Liver (tissue), 9 donors: ENCODE measurements around the gene PRRG1. TPM values are rescaled to one million over a fixed set of nuclear protein-coding genes. Genes with fewer than 3 reads are reported as not detected.

ENCODE experiments used
- DNase-seq: peaks from one replicate; pipeline ENCODE4 v3.0.0-alpha.2; 2017; ENCODE audit warnings: low spot score
- H3K27ac ChIP-seq, 2 donors: one replicate each; pipeline ENCODE4 v1.7.0; 2013; ENCODE audit warnings: inconsistent platforms in 2 of 2, low read length in 2 of 2, control low read depth in 1 of 2, low read depth in 1 of 2, mild to moderate bottlenecking in 1 of 2
- H3K27me3 ChIP-seq, 4 donors: one replicate each; pipeline versions ENCODE4 v1.6.1 to v1.7.0; 2013; ENCODE audit warnings: low read length in 3 of 4, inconsistent platforms in 1 of 4, mild to moderate bottlenecking in 1 of 4, moderate library complexity in 1 of 4; ENCODE audit not compliant: control insufficient read depth in 4 of 4, insufficient read depth in 4 of 4
- H3K36me3 ChIP-seq, 4 donors: one replicate each; pipeline versions ENCODE4 v1.6.1 to v1.7.0; 2013; ENCODE audit warnings: low read length in 3 of 4, mild to moderate bottlenecking in 3 of 4, low read depth in 1 of 4, moderate library complexity in 1 of 4; ENCODE audit not compliant: control insufficient read depth in 4 of 4, insufficient read depth in 3 of 4
- H3K4me1 ChIP-seq, 4 donors: one replicate each; pipeline versions ENCODE4 v1.6.1 to v1.7.0; 2013; ENCODE audit warnings: low read length in 3 of 4, mild to moderate bottlenecking in 3 of 4, moderate library complexity in 1 of 4; ENCODE audit not compliant: control insufficient read depth in 4 of 4, insufficient read depth in 4 of 4
- H3K4me3 ChIP-seq, 3 donors: one replicate each; pipeline versions ENCODE4 v1.6.1 to v1.7.0; 2013; ENCODE audit warnings: low read length in 3 of 3, control low read depth in 1 of 3, low read depth in 1 of 3, mild to moderate bottlenecking in 1 of 3
- H3K9ac ChIP-seq, 2 donors: one replicate each; pipeline ENCODE4 v1.7.0; 2013; ENCODE audit warnings: low read length in 2 of 2, mild to moderate bottlenecking in 2 of 2, moderate library complexity in 2 of 2, control low read depth in 1 of 2, low read depth in 1 of 2
- H3K9me3 ChIP-seq, 4 donors: one replicate each; pipeline versions ENCODE4 v1.6.1 to v1.7.0; 2013; ENCODE audit warnings: low read length in 3 of 4; ENCODE audit not compliant: control insufficient read depth in 4 of 4
- EGR1 ChIP-seq, 2 donors: IDR thresholded peaks; 2 replicates each; pipeline ENCODE4 v1.6.1; 2016 to 2018; ENCODE audit warnings: antibody characterized with exemption in 2 of 2, low read depth in 2 of 2
- FOXA1 ChIP-seq: IDR thresholded peaks from 2 replicates; pipeline ENCODE4 v1.6.1; 2016; ENCODE audit warnings: antibody characterized with exemption
- FOXA2 ChIP-seq: IDR thresholded peaks from 2 replicates; pipeline ENCODE4 v1.6.1; 2016; ENCODE audit warnings: antibody characterized with exemption
- GABPA ChIP-seq, 2 donors: IDR thresholded peaks in 1 of 2; conservative IDR thresholded peaks in 1 of 2; 2 replicates each; pipeline ENCODE4 v1.6.1; 2016; ENCODE audit warnings: antibody characterized with exemption in 2 of 2, mild to moderate bottlenecking in 1 of 2, moderate library complexity in 1 of 2
- HNF4A ChIP-seq, 2 donors: conservative IDR thresholded peaks; 2 replicates each; pipeline ENCODE4 v1.6.1; 2016; ENCODE audit warnings: antibody characterized with exemption in 2 of 2, mild to moderate bottlenecking in 2 of 2
- HNF4G ChIP-seq: IDR thresholded peaks from 2 replicates; pipeline ENCODE4 v1.6.1; 2016; ENCODE audit warnings: antibody characterized with exemption
- RAD21 ChIP-seq, 2 donors: IDR thresholded peaks; 2 replicates each; pipeline ENCODE4 v1.6.1; 2016; ENCODE audit warnings: antibody characterized with exemption in 2 of 2, mild to moderate bottlenecking in 2 of 2
- RXRA ChIP-seq, 2 donors: IDR thresholded peaks; 2 replicates each; pipeline ENCODE4 v1.6.1; 2017 to 2018; ENCODE audit warnings: antibody characterized with exemption in 2 of 2, mild to moderate bottlenecking in 1 of 2
- SP1 ChIP-seq: IDR thresholded peaks from 2 replicates; pipeline ENCODE4 v1.6.1; 2018; ENCODE audit warnings: antibody characterized with exemption, mild to moderate bottlenecking
- TAF1 ChIP-seq: conservative IDR thresholded peaks from 2 replicates; pipeline ENCODE4 v1.6.1; 2016; ENCODE audit warnings: antibody characterized with exemption, mild to moderate bottlenecking
- YY1 ChIP-seq: IDR thresholded peaks from 2 replicates; pipeline ENCODE4 v1.6.1; 2016; ENCODE audit warnings: antibody characterized with exemption, mild to moderate bottlenecking
- WGBS: extraction: QIAGEN DNeasy Blood & Tissue Kit; methylation state at CpG from one replicate; pipeline ENCODE4 v1.1.7; 2013; 5-methylcytosine and 5-hydroxymethylcytosine counted together
- polyA plus RNA-seq, 2 donors: library from polyadenylated mRNA; stranded (reverse) in 1 of 2; unstranded in 1 of 2; fragments of 200-250 nt in 1 of 2; fragments of >200 nt in 1 of 2; fragmentation: Nextera tagmentation in 1 of 2; extraction: Ambion mirVana in 1 of 2; gene quantifications; one replicate each; pipeline versions ENCODE4 v1.2.1 to v1.2.3, GENCODE V29; 2013 to 2015
- total RNA-seq, 2 donors: library from RNA; depleted of rRNA; stranded (reverse); fragments of >200 nt; gene quantifications; one replicate each; pipeline ENCODE4 v1.2.3, GENCODE V29; 2014
- TF ChIP-seq, protein P1 (sequence below): IDR thresholded peaks from 2 replicates; pipeline ENCODE4 v1.6.1; 2016; ENCODE audit warnings: antibody characterized with exemption
- TF ChIP-seq, protein P2 (sequence below): IDR thresholded peaks from 2 replicates; pipeline ENCODE4 v1.6.1; 2016; ENCODE audit warnings: antibody characterized with exemption
- TF ChIP-seq, protein P3 (sequence below): IDR thresholded peaks from 2 replicates; pipeline ENCODE4 v1.6.1; 2016; ENCODE audit warnings: antibody characterized with exemption
- TF ChIP-seq, protein P4 (sequence below): fragments of 150-350 bp; IDR thresholded peaks from 2 replicates; pipeline ENCODE4 v1.5.1; 2017; ENCODE audit warnings: improper control_type of control experiment, low read depth, low read length; ENCODE audit not compliant: missing input control
- donor health status: healthy.
- donor health status: healthy.
- donor health status: healthy.
- donor health status: healthy.
- donor health status: healthy.

Gene PRRG1
- total and polyA plus RNA-seq, 4 donors: 1.2 to 6.6 (median 1.8) TPM

DNA sequence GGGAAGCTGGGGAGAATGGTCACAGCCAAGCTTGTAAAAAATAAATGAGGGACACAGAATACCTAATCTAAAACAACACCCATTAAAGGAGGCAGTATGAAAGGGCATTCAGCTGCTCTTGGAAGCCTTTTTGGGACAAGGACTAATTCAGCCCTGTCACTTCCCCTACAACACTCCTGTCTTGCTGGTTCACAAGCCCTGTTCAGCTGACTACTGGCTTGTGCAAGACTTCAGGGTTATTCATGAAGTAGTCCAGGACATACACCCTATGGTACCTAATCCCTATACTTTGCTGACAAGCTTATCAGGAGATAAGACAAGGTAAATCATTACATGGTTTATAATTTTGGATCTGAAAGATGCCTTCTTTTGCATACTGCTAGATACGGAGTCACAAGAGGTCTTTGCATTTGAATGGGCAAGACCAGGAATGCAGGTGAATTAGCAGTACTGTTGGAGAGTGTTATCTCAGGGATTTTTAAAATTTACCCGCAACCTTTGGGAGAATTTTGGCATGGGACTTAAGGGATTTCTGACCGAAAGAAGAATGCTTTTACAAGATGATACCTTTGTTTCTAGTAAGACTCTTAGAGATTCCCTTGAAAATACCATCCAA, 119.1 kb downstream of the PRRG1 start:
- Histone ChIP-seq H3K9ac (no peak overlapping the region), H3K4me3 (no peak overlapping the region), H3K27ac (no peak overlapping the region), H3K9me3 (no peaks in the 10 kb centered on the region), H3K36me3 (no peaks in the 10 kb centered on the region), H3K27me3 (no peaks in the 10 kb centered on the region), H3K4me1 (no peaks in the 10 kb centered on the region)
- WGBS: 98% methylated on average over 3 of the region's 3 CpGs
- no peak for DNase-seq
- TF ChIP-seq RAD21 (IDR thresholded peaks at IDR 0.05): no peak
- TF ChIP-seq EGR1 (IDR thresholded peaks at IDR 0.05; ENCODE audit: low read depth in 2 of 2): no peak
- no peak for TF ChIP-seq GABPA (IDR thresholded peaks at IDR 0.05 in 1 of 2, conservative IDR thresholded peaks at IDR 0.05 in 1 of 2)
- TF ChIP-seq, protein P1, sequence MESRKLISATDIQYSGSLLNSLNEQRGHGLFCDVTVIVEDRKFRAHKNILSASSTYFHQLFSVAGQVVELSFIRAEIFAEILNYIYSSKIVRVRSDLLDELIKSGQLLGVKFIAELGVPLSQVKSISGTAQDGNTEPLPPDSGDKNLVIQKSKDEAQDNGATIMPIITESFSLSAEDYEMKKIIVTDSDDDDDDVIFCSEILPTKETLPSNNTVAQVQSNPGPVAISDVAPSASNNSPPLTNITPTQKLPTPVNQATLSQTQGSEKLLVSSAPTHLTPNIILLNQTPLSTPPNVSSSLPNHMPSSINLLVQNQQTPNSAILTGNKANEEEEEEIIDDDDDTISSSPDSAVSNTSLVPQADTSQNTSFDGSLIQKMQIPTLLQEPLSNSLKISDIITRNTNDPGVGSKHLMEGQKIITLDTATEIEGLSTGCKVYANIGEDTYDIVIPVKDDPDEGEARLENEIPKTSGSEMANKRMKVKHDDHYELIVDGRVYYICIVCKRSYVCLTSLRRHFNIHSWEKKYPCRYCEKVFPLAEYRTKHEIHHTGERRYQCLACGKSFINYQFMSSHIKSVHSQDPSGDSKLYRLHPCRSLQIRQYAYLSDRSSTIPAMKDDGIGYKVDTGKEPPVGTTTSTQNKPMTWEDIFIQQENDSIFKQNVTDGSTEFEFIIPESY: no peak
- TF ChIP-seq FOXA1: no peak
- TF ChIP-seq, protein P2, sequence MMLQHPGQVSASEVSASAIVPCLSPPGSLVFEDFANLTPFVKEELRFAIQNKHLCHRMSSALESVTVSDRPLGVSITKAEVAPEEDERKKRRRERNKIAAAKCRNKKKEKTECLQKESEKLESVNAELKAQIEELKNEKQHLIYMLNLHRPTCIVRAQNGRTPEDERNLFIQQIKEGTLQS: no peak
- no peak for TF ChIP-seq YY1
- no peak for TF ChIP-seq HNF4G
- TF ChIP-seq RXRA (IDR thresholded peaks at IDR 0.05): no peak
- no peak for TF ChIP-seq SP1
- TF ChIP-seq, protein P3, sequence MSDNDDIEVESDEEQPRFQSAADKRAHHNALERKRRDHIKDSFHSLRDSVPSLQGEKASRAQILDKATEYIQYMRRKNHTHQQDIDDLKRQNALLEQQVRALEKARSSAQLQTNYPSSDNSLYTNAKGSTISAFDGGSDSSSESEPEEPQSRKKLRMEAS: no peak
- TF ChIP-seq, protein P4, sequence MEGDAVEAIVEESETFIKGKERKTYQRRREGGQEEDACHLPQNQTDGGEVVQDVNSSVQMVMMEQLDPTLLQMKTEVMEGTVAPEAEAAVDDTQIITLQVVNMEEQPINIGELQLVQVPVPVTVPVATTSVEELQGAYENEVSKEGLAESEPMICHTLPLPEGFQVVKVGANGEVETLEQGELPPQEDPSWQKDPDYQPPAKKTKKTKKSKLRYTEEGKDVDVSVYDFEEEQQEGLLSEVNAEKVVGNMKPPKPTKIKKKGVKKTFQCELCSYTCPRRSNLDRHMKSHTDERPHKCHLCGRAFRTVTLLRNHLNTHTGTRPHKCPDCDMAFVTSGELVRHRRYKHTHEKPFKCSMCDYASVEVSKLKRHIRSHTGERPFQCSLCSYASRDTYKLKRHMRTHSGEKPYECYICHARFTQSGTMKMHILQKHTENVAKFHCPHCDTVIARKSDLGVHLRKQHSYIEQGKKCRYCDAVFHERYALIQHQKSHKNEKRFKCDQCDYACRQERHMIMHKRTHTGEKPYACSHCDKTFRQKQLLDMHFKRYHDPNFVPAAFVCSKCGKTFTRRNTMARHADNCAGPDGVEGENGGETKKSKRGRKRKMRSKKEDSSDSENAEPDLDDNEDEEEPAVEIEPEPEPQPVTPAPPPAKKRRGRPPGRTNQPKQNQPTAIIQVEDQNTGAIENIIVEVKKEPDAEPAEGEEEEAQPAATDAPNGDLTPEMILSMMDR: no peak
- TF ChIP-seq FOXA2: no peak
- no peak for TF ChIP-seq TAF1
- TF ChIP-seq HNF4A (conservative IDR thresholded peaks at IDR 0.05): no peak

DNA sequence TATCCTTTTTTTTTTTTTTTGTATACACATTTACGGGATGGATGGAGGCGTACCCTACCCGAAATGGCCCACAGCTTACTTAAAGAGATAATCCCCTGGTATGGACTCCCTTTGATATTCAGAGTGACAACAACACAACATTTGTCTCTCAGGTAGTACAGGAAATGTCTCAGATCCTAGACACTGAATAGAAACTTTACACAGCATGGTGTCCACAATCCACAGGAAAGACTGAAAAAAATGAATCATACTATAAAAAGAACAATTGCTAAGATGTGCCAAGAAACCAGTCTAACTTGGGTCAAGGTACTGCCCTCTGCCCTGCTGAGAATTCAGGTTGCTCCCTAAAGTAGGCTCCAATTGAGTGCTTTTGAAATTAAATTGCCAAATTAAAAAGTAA, 121.5 kb downstream of the PRRG1 start:
- TF ChIP-seq HNF4G (no peak), GABPA (IDR thresholded peaks at IDR 0.05 in 1 of 2, conservative IDR thresholded peaks at IDR 0.05 in 1 of 2) (no peak), FOXA1 (no peak)
- no peak for DNase-seq
- H3K27me3 ChIP-seq: no peaks in the 10 kb centered on the region
- H3K9me3 ChIP-seq: no peaks in the 10 kb centered on the region
- no peak overlapping the region for H3K9ac ChIP-seq
- 94% methylated on average over 3 of the region's 3 CpGs for WGBS
- H3K27ac ChIP-seq: no peak overlapping the region
- no peaks in the 10 kb centered on the region for H3K4me1 ChIP-seq
- no peaks in the 10 kb centered on the region for H3K36me3 ChIP-seq
- H3K4me3 ChIP-seq: no peak overlapping the region

DNA sequence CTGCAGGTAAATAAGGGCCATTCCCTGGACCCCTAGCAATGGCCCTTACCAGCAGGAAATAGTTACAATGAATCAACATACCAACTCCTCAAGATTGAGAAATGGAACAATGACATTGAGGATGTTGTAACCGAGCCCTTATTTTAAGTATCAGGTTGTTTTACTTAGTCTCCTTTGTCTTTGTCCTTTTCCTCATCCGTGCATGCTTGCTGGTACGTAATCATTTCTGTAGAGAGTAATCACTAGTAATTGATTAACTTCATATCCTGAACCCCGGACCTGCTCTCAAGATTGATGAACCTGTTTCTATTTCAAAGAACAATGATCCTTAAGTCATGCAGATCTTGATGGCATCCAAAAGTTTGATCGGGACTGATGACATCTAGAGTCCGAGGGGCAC, 123.7 kb downstream of the PRRG1 start:
- Histone ChIP-seq H3K27me3 (no peaks in the 10 kb centered on the region), H3K9me3 (no peaks in the 10 kb centered on the region), H3K9ac (no peak overlapping the region), H3K4me3 (no peak overlapping the region), H3K4me1 (no peaks in the 10 kb centered on the region), H3K36me3 (no peaks in the 10 kb centered on the region), H3K27ac (no peak overlapping the region)
- TF ChIP-seq HNF4A (conservative IDR thresholded peaks at IDR 0.05) (peak in 1 of 2 donors; percentile 29), EGR1 (IDR thresholded peaks at IDR 0.05; ENCODE audit: low read depth in 2 of 2) (no peak)
- DNase-seq: no peak
- 73% methylated on average over 6 of the region's 6 CpGs for WGBS
